HG03039 (cell line): ENCODE data around the gene TTC34.
"Not testable (repeated sequence)": the region's sequence is repeated elsewhere in the genome, so short reads cannot be mapped to it uniquely, and the experiment has no call there.

Experiments used
- ATAC-seq: cut with Tn5 transposase; IDR thresholded peaks from one replicate; pipeline ENCODE4 v1.9.1; 2021; ENCODE audit warnings: mild to moderate bottlenecking, moderate library complexity; ENCODE audit not compliant: unreplicated experiment

Gene TTC34

GRCh38 chr1:2631136-2632050, 170.1 kb downstream of the TTC34 start:
- no peak for ATAC-seq

GRCh38 chr1:2630498-2631135, 170.9 kb downstream of the TTC34 start:
- no peak for ATAC-seq

GRCh38 chr1:2629627-2630497, 171.6 kb downstream of the TTC34 start:
- no peak for ATAC-seq

- no peak for ATAC-seq
Observed at GRCh38 chr1:2628933-2629626, 172.4 kb downstream of the TTC34 start.

GRCh38 chr1:2628191-2628932, 173.1 kb downstream of the TTC34 start:
- no peak for ATAC-seq

GRCh38 chr1:2627746-2628145, 173.7 kb downstream of the TTC34 start:
- ATAC-seq, result no peak

- not testable (repeated sequence) for ATAC-seq
Observed at GRCh38 chr1:2625748-2626147, 175.7 kb downstream of the TTC34 start.

- ATAC-seq, result no peak
Observed at GRCh38 chr1:2625311-2625710, 176.2 kb downstream of the TTC34 start.

GRCh38 chr1:2624735-2625300, 176.7 kb downstream of the TTC34 start:
- no peak for ATAC-seq

GRCh38 chr1:2623571-2624337, 177.7 kb downstream of the TTC34 start:
- no peak for ATAC-seq

GRCh38 chr1:2617971-2618470, 183.5 kb downstream of the TTC34 start:
- no peak for ATAC-seq

- no peak for ATAC-seq
Observed at GRCh38 chr1:2614145-2614544, 187.3 kb downstream of the TTC34 start.

GRCh38 chr1:2612591-2613365, 188.7 kb downstream of the TTC34 start:
- no peak for ATAC-seq

GRCh38 chr1:2611621-2612437, 189.7 kb downstream of the TTC34 start:
- no peak for ATAC-seq

GRCh38 chr1:2611031-2611501, 190.4 kb downstream of the TTC34 start:
- no peak for ATAC-seq

- ATAC-seq, result no peak
Observed at GRCh38 chr1:2610036-2610959, 191.2 kb downstream of the TTC34 start.
